Prostate gland (tissue), 2 donors: ENCODE data around the gene INPP5A. TPM values are rescaled to one million over a fixed set of nuclear protein-coding genes. Genes with fewer than 3 reads are reported as not detected.

Experiments used
- DNase-seq: peaks from one replicate; pipeline ENCODE4 v3.0.0-alpha.2; 2019; ENCODE audit warnings: low spot score
- H3K27ac ChIP-seq, 2 donors: fragments of 200-600 bp; sonication (generic); 2 replicates each; pipeline ENCODE4 v1.5.1; 2017 to 2019
- H3K27me3 ChIP-seq: fragments of 200-600 bp; sonication (generic); replicated peaks from 2 replicates; pipeline ENCODE4 v1.5.1; 2019; ENCODE audit not compliant: insufficient read depth
- H3K36me3 ChIP-seq, 2 donors: fragments of 200-600 bp; sonication (generic); 1 replicate in 1 of 2; 2 replicates in 1 of 2; pipeline versions ENCODE4 v1.5.1 to v1.8.1; 2017 to 2019
- H3K4me1 ChIP-seq: fragments of 200-600 bp; sonication (generic); replicated peaks from 2 replicates; pipeline ENCODE4 v1.5.1; 2019
- H3K4me3 ChIP-seq, 2 donors: fragments of 200-600 bp; sonication (generic); 2 replicates each; pipeline ENCODE4 v1.5.1; 2017 to 2019
- H3K9me3 ChIP-seq: fragments of 200-600 bp; sonication (generic); 2 replicates; pipeline ENCODE4 v1.5.1; 2017
- POLR2A ChIP-seq: fragments of 450-650 bp; IDR thresholded peaks from one replicate; pipeline ENCODE4 v1.6.1; 2016; ENCODE audit warnings: antibody characterized with exemption, mild to moderate bottlenecking
- POLR2AphosphoS5 ChIP-seq: sonication (generic); formaldehyde crosslinking; IDR thresholded peaks from one replicate; pipeline ENCODE4 v1.6.1; 2017; ENCODE audit warnings: antibody characterized with exemption
- WGBS: methylation state at CpG from one replicate; pipeline ENCODE4 v1.1.5; 2018; 5-methylcytosine and 5-hydroxymethylcytosine counted together
- intact Hi-C: fragments of 100-400 bp; cut with DNase I; formaldehyde crosslinking; loops from one replicate; pipeline ENCODE4 v1.14.2; 2022
- total RNA-seq, 2 donors: library from RNA; depleted of rRNA; stranded (reverse); fragments of >200 nt; gene quantifications; one replicate each; pipeline ENCODE4 v1.1.0, GENCODE V29; 2016
- TF ChIP-seq, protein P1 (sequence below), 4 experiments: fragments of 200-600 bp in 2 of 4; fragments of 450-650 bp in 2 of 4; sonication (generic) in 2 of 4; IDR thresholded peaks; 1 replicate in 3 of 4; 2 replicates in 1 of 4; pipeline ENCODE4 v1.5.1; 2016 to 2019; ENCODE audit warnings: antibody characterized with exemption in 4 of 4, mild to moderate bottlenecking in 2 of 4, moderate library complexity in 2 of 4

The INPP5A gene
- total RNA-seq, 2 donors from 2014 or later, result 49.5 to 83.3 TPM

DNA sequence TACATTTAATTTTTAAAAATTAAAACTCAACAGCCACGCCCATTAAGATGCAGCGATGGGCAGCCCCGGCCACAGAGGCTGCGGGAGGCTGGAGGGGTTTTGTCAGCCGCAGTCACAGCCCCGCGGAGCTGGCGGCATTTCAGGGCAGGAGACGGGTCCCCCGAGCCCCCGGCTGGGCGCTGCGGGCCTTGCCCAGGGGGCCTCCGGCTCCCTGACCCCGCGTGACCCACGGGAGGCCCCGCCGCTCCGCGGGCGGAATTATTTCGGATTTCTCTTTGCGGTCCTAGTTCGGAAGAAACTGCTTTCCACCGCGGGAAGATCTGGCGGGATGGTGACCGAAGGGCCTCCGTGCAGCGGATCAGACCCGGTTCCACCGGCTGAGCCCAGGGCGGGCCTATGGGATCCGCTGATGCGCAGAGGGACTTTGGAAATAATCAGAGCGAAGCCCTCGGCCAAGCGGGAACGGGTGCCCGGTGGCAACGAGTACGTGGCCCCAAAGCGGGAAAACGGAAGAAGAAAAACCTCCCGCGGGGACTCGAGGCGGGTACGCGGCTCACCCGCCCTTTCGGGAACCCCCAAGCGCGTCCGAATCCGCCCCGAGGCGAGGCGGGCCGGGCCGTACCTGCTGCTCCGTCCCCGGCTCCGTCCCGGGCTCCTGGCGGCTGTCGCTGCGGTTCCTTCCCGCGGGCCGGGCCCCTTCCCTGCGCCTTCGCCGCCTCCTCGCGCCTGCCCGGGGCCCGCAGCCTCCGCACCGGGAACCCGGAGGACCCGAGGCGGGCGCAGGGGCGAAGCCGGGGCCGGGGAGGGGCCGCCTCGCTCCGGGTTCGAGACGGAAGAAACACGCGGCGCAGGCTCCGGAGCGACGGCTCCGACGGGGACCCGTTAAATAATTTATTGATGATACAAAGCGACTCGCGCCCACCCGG lies 246.6 kb downstream of the INPP5A start:
- Histone ChIP-seq H3K27me3 (peaks cover 33% of the 10 kb centered on the region), H3K36me3 (no peaks in the 10 kb centered on the region), H3K4me1 (peaks cover 15% of the 10 kb centered on the region), H3K9me3 (no peaks in the 10 kb centered on the region), H3K27ac (no peak overlapping the region), H3K4me3 (no peak overlapping the region)
- 25% methylated on average over 106 of the region's 106 CpGs for WGBS
- no peak for DNase-seq
- TF ChIP-seq POLR2AphosphoS5 (no peak), POLR2A (no peak)
- TF ChIP-seq, protein P1, sequence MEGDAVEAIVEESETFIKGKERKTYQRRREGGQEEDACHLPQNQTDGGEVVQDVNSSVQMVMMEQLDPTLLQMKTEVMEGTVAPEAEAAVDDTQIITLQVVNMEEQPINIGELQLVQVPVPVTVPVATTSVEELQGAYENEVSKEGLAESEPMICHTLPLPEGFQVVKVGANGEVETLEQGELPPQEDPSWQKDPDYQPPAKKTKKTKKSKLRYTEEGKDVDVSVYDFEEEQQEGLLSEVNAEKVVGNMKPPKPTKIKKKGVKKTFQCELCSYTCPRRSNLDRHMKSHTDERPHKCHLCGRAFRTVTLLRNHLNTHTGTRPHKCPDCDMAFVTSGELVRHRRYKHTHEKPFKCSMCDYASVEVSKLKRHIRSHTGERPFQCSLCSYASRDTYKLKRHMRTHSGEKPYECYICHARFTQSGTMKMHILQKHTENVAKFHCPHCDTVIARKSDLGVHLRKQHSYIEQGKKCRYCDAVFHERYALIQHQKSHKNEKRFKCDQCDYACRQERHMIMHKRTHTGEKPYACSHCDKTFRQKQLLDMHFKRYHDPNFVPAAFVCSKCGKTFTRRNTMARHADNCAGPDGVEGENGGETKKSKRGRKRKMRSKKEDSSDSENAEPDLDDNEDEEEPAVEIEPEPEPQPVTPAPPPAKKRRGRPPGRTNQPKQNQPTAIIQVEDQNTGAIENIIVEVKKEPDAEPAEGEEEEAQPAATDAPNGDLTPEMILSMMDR (IDR thresholded peaks at IDR 0.05), result no peak
- intact Hi-C loops, result loop anchor here (10.0 kb wide), 1 partner anchor 129 kb away; no protein-coding TSS in a partner anchor

DNA sequence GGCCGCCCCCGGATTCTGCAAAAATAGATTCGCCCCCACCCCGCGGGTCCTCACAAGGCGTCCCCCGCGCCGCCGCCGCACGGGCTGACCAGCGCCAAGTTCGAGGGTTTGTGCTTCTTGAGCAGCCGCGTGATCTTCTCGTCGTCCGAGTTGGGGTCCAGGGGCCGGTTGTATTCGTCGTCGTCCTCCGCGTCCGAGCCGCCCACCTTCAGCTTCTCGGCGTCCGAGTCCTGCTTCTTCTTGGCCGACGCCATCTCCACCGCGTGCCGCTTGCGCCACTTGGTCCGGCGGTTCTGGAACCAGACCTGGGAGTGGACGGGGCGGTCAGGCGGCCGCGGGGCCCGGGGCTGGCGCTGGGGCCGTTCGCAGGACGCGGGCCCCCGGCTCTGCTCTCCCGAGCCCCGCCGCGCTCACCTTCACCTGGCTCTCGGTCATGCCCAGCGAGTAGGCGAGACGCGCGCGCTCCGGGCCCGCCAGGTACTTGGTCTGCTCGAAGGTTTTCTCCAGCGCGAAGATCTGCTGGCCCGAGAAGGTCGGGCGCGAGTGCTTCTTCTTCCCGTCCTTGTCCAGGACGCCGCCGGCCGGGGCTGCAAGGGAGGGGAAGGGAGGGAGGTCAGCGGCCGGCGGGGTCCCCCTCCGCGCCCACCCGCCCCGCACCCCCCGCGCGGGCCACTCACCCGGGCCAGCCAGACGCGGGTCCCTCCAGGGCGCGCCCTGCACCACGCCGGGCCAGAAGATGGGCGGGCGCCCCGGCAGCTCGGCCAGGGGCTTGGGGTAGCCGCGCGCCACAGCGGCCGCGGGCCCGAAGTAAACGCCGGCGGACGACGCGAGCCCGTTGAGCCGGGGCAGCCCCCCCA lies 247.5 kb downstream of the INPP5A start:
- H3K27ac ChIP-seq, result no peak overlapping the region
- peak overlapping the region in 1 of 2 donors; percentile 20 for H3K4me3 ChIP-seq
- 11% methylated on average over 60 of the region's 111 CpGs for WGBS
- H3K9me3 ChIP-seq, result no peaks in the 10 kb centered on the region
- H3K27me3 ChIP-seq, result peaks cover 34% of the 10 kb centered on the region
- TF ChIP-seq, protein P1 (IDR thresholded peaks at IDR 0.05), result no peak
- no peak for TF ChIP-seq POLR2AphosphoS5
- no peak for TF ChIP-seq POLR2A
- intact Hi-C loops, result loop anchor here (10.0 kb wide), 1 partner anchor 130 kb away; no protein-coding TSS in a partner anchor
- DNase-seq, result no peak
- no peaks in the 10 kb centered on the region for H3K36me3 ChIP-seq
- H3K4me1 ChIP-seq, result peaks cover 15% of the 10 kb centered on the region

DNA sequence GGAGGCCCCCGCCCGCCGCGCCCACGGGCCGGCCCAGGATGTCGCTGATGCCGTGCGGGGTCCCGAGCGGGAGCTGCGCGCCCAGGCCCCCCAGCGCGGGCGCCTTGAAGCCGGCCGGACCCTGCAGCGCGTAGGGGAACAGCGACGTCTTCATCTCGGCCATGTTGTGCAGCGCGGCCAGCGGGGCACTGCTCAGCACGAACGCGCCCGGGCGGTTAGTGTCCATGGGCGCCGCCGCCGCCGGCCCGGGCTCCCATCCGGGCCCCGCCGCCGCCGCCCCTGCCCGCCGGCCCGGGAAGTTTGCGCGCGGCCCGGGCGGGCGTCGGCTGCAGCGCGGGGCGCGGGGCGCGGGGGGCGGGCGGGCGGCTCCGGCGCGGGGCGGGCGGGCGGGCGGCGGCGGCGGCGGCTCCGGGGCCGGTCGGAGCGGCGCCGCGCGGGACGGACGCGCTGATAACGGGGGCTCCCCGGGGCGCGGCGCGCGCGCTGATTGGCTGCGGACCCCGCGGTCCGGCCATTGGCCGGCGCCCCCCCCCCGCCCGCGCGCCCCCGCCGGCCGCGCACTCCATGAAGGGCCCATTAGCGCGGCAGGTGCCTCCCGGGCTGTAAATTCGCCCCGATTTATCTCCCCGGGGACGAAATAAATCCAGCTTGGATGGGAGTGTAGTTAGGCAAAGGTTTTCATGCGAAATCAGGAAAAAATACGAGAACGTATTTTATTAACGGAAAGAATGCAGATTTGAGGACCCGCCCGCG lies 248.3 kb downstream of the INPP5A start, which contains the start of gene NKX6-2:
Gene NKX6-2 (minus strand): TSS at position 425 of the 753 bp plus-strand sequence. CDS start 199 bp downstream, at position 226.
- Histone ChIP-seq H3K9me3 (no peaks in the 10 kb centered on the region), H3K27me3 (peaks cover 34% of the 10 kb centered on the region)
- WGBS, result 0% methylated on average over 21 of the region's 119 CpGs

DNA sequence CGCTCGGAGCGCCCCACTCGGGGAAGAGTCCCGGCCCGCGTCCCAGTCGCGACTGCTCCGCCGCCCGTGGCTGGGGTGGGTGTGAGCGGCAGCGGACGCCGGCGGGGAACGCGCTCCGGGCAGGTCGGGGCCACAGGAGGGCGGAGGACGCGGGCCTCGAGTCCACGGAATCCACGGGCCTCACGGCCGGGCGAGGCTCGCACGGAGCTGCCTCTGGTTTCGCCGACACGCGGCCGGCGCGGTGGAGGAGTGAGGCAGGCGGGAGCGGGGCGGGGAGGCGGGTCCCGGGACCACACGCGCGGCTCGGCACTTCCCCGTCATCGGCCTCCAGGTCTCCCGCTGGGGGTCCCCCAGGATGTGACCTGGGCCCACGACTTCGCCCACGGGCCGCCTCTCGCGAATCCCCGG lies 248.9 kb downstream of the INPP5A start:
- no peak for TF ChIP-seq POLR2AphosphoS5
- TF ChIP-seq, protein P1 (IDR thresholded peaks at IDR 0.05), result no peak
- no peak for TF ChIP-seq POLR2A
- H3K27me3 ChIP-seq, result peaks cover 34% of the 10 kb centered on the region
- peak overlapping the region in 1 of 2 donors; percentile 12 for H3K4me3 ChIP-seq
- intact Hi-C loops, result loop anchor here (10.0 kb wide), 1 partner anchor 132 kb away; no protein-coding TSS in a partner anchor
- H3K4me1 ChIP-seq, result peaks cover 15% of the 10 kb centered on the region
- H3K36me3 ChIP-seq, result no peaks in the 10 kb centered on the region
- WGBS, result 2% methylated on average over 38 of the region's 58 CpGs
- no peaks in the 10 kb centered on the region for H3K9me3 ChIP-seq
- H3K27ac ChIP-seq, result no peak overlapping the region
- DNase-seq, result no peak

More for the DNA sequence above, 248.3 kb downstream of the INPP5A start, which contains the start of gene NKX6-2:
- H3K4me1 ChIP-seq, result peaks cover 15% of the 10 kb centered on the region
- intact Hi-C loops, result loop anchor here (10.0 kb wide), 1 partner anchor 131 kb away; no protein-coding TSS in a partner anchor
- TF ChIP-seq POLR2AphosphoS5, result no peak
- TF ChIP-seq, protein P1 (IDR thresholded peaks at IDR 0.05), result no peak
- no peak for TF ChIP-seq POLR2A
- DNase-seq, result no peak
- no peaks in the 10 kb centered on the region for H3K36me3 ChIP-seq
- H3K4me3 ChIP-seq, result peak within 1 kb of the TSS in 1 of 2 donors; percentile 20
- H3K27ac ChIP-seq, result no peak within 1 kb of the TSS
